Measurements from ENCODE around the gene AGRN. TPM values are rescaled to one million over a fixed set of nuclear protein-coding genes. Genes with fewer than 3 reads are reported as not detected.

AGRN gene
- total RNA-seq, 6 experiments from 2014 or later: 131 to 164 (median 140) TPM

DNA sequence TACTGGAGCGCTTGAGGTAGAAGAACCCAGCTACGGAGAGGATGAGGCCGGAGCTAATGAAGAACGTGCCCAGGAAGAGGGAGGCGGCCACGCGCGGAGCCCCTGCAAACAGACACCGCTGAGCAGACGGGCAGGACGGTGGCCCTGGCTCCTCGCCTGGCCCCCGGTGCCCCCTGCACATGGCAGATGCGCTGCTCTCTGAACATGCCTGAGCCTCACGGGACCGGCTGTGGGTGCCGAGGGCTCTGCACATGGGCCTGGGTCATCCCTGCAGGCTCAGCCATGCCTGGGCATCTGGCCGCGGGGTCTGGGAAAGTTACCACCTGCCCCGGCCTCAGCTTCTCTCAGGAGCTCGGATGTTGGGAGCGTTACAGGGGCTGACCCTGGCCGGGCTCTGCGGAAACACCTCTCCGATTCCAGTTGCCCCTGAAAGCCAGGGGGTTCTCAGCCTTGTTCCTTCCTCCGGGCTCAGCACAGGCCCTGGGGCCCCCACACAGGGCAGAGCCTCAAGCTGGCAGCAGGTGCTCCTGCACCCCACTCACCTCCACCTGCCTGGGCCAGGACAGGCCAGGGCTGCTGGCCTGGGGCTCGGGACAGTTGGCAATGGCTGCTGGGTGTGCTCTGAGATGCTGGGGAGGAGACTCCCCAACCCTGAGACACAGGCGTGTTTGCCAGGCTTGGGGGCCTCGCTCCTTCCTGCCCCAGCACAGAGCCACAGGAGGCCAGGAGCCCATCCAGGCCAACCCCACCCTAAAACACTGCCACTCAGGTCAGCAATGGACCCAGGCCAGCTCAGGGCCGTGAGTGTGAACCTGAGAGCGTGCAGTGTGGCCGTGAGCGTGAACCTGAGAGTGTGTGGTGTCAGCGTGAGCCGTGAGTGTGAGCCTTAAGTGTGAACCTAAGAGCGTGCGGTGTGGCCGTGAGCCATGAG, 66.3 kb downstream of the AGRN start:
- Mint-ChIP-seq H3K27ac (no peak overlapping the region), H3K27me3 (ENCODE audit: insufficient read depth) (peaks cover 2% of the 10 kb centered on the region), H3K4me1 (ENCODE audit: low read depth) (no peaks in the 10 kb centered on the region), H3K4me3 (no peak overlapping the region), H3K9me3 (no peaks in the 10 kb centered on the region), H3K36me3 (ENCODE audit: low read depth) (no peaks in the 10 kb centered on the region)
- TF ChIP-seq CTCF (IDR thresholded peaks at IDR 0.05): no peak
- DNase-seq: no peak

DNA sequence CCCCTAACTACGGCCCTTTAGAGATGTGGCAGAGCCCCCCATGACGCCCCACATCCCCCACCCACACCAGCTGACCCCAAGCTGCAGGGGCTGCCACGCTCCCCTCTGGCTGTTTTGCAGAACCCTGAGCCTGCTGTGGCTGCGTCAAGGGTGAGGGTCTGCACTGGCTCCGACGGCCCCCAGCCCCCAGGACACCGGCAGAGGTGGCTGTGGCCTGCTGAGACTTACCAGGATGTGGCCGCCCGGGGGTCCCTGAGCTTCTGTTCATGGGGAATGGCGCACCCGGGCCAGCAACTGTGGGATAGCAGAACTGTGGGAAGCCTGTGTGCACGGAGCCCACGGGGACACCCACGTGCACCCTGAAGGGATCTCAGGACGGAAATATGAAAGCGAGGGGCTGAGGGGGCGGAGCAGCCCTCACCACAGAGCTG, 67.0 kb downstream of the AGRN start:
- no peak for TF ChIP-seq CTCF (IDR thresholded peaks at IDR 0.05)
- Mint-ChIP-seq H3K4me1 (ENCODE audit: low read depth) (no peaks in the 10 kb centered on the region), H3K27me3 (ENCODE audit: insufficient read depth) (peaks cover 2% of the 10 kb centered on the region), H3K4me3 (no peak overlapping the region), H3K9me3 (no peaks in the 10 kb centered on the region), H3K36me3 (ENCODE audit: low read depth) (no peaks in the 10 kb centered on the region), H3K27ac (no peak overlapping the region)
- no peak for DNase-seq

DNA sequence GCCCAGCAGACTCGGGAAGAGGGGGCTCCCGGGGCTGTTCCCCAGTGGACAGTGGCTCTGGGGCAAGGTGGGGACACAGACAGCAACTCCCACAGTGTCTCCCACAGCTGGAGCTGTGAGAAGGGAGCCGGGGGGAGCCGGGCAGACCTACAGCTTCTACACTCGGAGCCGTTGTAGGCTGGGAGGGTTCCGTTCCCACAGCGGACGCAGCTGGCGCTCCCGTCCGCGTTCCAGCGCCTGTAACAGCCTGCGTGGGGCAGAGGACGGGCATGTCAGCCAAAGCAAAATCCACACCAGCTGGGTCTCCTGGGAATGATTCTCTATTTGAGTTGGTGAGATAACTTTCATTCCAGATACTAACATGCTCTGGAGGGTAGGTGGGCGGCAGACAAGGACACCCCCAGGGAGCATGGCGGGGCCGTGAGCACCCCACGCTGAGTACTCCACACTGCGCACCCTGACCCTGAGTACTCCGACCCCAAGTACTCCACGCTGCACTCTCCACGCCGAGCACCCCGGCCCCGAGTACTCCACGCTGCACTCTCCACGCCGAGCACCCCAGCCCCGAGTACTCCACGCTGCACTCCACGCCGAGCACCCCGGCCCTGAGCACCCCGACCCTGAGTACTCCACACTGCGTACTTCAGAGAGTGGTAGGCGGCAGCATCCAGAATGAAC, 67.6 kb downstream of the AGRN start:
- Mint-ChIP-seq H3K27ac (no peak overlapping the region), H3K4me3 (no peak overlapping the region), H3K4me1 (ENCODE audit: low read depth) (no peaks in the 10 kb centered on the region), H3K36me3 (ENCODE audit: low read depth) (no peaks in the 10 kb centered on the region), H3K27me3 (ENCODE audit: insufficient read depth) (peaks cover 2% of the 10 kb centered on the region), H3K9me3 (no peaks in the 10 kb centered on the region)
- no peak for TF ChIP-seq CTCF (IDR thresholded peaks at IDR 0.05)
- no peak for DNase-seq

GRCh38 chr1:1088029-1088800, 68.3 kb downstream of the AGRN start:
- Mint-ChIP-seq H3K4me3 (no peak overlapping the region), H3K36me3 (ENCODE audit: low read depth) (peaks cover 4% of the 10 kb centered on the region; the same call in 1 of the 2 replicates), H3K9me3 (no peaks in the 10 kb centered on the region), H3K27ac (no peak overlapping the region), H3K27me3 (ENCODE audit: insufficient read depth) (peaks cover 2% of the 10 kb centered on the region), H3K4me1 (ENCODE audit: low read depth) (no peaks in the 10 kb centered on the region)
- DNase-seq: no peak
- no peak for TF ChIP-seq CTCF (IDR thresholded peaks at IDR 0.05)

Measured in HFFc6 (cell line).